NCI-H1930 (cell line): ENCODE results near the gene CNTLN.
"Not testable (repeated sequence)": the region's sequence is repeated elsewhere in the genome, so short reads cannot be mapped to it uniquely, and the experiment has no call there.

ENCODE experiments used
- DNase-seq, 2 experiments: peaks; one replicate each; lab custom pipeline; 2025; lab: John Stamatoyannopoulos, UW

The CNTLN gene

GRCh38 chr9:17509701-17510100, 374.9 kb downstream of the CNTLN start:
- no peak for DNase-seq

- DNase-seq, result no peak
Observed at GRCh38 chr9:17519761-17520160, 384.9 kb downstream of the CNTLN start.

GRCh38 chr9:17520268-17521064, 385.6 kb downstream of the CNTLN start:
- peak; percentile 40 to 51 for DNase-seq

GRCh38 chr9:17521100-17521855, 386.4 kb downstream of the CNTLN start:
- peak in 1 of 2 experiments; percentile 14 for DNase-seq

- not testable (repeated sequence) for DNase-seq
Observed at GRCh38 chr9:17526726-17527125, 391.9 kb downstream of the CNTLN start.

- DNase-seq, result no peak
Observed at GRCh38 chr9:17528859-17529258, 394.0 kb downstream of the CNTLN start.

GRCh38 chr9:17531642-17532254, 396.9 kb downstream of the CNTLN start:
- DNase-seq, result peak in 1 of 2 experiments; percentile 35

GRCh38 chr9:17532461-17532860, 397.6 kb downstream of the CNTLN start:
- no peak for DNase-seq

- no peak for DNase-seq
Observed at GRCh38 chr9:17535176-17535575, 400.3 kb downstream of the CNTLN start.

GRCh38 chr9:17536027-17536426, 401.2 kb downstream of the CNTLN start:
- no peak for DNase-seq

- DNase-seq, result no peak
Observed at GRCh38 chr9:17551023-17551422, 416.2 kb downstream of the CNTLN start.
